Choroid plexus epithelial cell (primary cell): ENCODE measurements around the gene AAGAB.

Experiments used
- DNase-seq: peaks from one replicate; pipeline ENCODE4 v3.0.0-alpha.2; 2010; ENCODE audit warnings: low read depth
- H3K4me3 ChIP-seq: 2 replicates; pipeline ENCODE4 v1.5.1; 2011; ENCODE audit warnings: low read depth, mild to moderate bottlenecking, control low read depth, low read length, moderate library complexity
- TF ChIP-seq, protein P1 (sequence below): conservative IDR thresholded peaks from 2 replicates; pipeline ENCODE4 v1.5.1; 2011; ENCODE audit warnings: low read depth, mild to moderate bottlenecking, control low read depth, inconsistent platforms, low read length, moderate library complexity

Gene AAGAB

DNA sequence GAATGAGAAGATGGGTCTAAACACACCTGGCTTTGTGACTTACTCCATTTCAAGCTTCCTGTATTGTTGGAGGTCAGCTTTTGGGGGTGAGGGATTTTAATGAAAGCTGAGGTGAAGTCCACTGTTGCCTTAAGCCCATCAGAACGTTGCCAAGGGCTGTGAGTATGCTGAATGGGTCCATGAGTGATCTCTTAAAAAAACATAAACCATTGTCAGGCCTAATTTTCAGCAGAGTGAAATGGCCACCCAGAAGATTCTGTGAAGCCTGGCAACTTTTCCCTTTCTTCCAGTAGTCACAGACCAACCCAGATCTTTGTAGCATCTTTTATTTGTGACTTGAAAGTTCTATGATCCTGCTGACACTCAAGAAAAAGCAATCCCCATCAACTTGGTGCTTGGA is 102.0 kb downstream of the AAGAB start:
- no peak for DNase-seq
- no peak overlapping the region for H3K4me3 ChIP-seq
- TF ChIP-seq, protein P1, sequence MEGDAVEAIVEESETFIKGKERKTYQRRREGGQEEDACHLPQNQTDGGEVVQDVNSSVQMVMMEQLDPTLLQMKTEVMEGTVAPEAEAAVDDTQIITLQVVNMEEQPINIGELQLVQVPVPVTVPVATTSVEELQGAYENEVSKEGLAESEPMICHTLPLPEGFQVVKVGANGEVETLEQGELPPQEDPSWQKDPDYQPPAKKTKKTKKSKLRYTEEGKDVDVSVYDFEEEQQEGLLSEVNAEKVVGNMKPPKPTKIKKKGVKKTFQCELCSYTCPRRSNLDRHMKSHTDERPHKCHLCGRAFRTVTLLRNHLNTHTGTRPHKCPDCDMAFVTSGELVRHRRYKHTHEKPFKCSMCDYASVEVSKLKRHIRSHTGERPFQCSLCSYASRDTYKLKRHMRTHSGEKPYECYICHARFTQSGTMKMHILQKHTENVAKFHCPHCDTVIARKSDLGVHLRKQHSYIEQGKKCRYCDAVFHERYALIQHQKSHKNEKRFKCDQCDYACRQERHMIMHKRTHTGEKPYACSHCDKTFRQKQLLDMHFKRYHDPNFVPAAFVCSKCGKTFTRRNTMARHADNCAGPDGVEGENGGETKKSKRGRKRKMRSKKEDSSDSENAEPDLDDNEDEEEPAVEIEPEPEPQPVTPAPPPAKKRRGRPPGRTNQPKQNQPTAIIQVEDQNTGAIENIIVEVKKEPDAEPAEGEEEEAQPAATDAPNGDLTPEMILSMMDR, result no peak
